CD8-positive, alpha-beta memory T cell (primary cell): ENCODE results near the gene EHMT1. TPM values are rescaled to one million over a fixed set of nuclear protein-coding genes. Genes with fewer than 3 reads are reported as not detected.

Experiments
- CTCF ChIA-PET: fragments of 350-600 bp; sonication (Branson Sonifier 250); formaldehyde crosslinking; loops from one replicate; lab custom pipeline; 2021; ENCODE audit warnings: antibody characterized with exemption; lab: Charles Lee
- POLR2A ChIA-PET: fragments of 350-600 bp; sonication (Branson Sonifier 250); formaldehyde crosslinking; loops from one replicate; lab custom pipeline; 2021; ENCODE audit warnings: antibody characterized with exemption; lab: Charles Lee
- DNase-seq, 5 donors: peaks; one replicate each; pipeline versions ENCODE4 v3.0.0 to v3.0.0-alpha.2; 2020 to 2022; ENCODE audit warnings: mixed read lengths in 1 of 5
- H3K27ac ChIP-seq: one replicate; pipeline ENCODE4 v1.7.0; 2013; ENCODE audit warnings: low read depth, mild to moderate bottlenecking, low read length, moderate library complexity
- H3K27me3 ChIP-seq: 2 replicates; pipeline ENCODE4 v1.7.0; 2013; ENCODE audit warnings: low read length, mild to moderate bottlenecking; ENCODE audit not compliant: insufficient read depth, poor library complexity, severe bottlenecking
- H3K36me3 ChIP-seq: 2 replicates; pipeline ENCODE4 v1.7.0; 2013; ENCODE audit warnings: mild to moderate bottlenecking, low read length, moderate library complexity; ENCODE audit not compliant: insufficient read depth
- H3K4me1 ChIP-seq: 2 replicates; pipeline ENCODE4 v1.7.0; 2013; ENCODE audit warnings: mild to moderate bottlenecking, low read length, moderate library complexity; ENCODE audit not compliant: insufficient read depth
- H3K4me3 ChIP-seq: 2 replicates; pipeline ENCODE4 v1.7.0; 2013; ENCODE audit warnings: mild to moderate bottlenecking, low read length
- H3K9me3 ChIP-seq: 2 replicates; pipeline ENCODE4 v1.7.0; 2013; ENCODE audit warnings: mild to moderate bottlenecking, low read length
- H3K27ac Mint-ChIP-seq, 8 donors: one replicate each; pipeline ENCODE4 v1.8.0; 2020 to 2021; ENCODE audit warnings: mixed read lengths in 8 of 8, mild to moderate bottlenecking in 6 of 8, inconsistent platforms in 3 of 8, moderate library complexity in 3 of 8
- H3K27me3 Mint-ChIP-seq, 2 donors: one replicate each; pipeline ENCODE4 v1.8.0; 2020 to 2021; ENCODE audit warnings: mixed read lengths in 2 of 2, mild to moderate bottlenecking in 1 of 2, moderate library complexity in 1 of 2
- H3K36me3 Mint-ChIP-seq, 3 donors: one replicate each; pipeline ENCODE4 v1.8.0; 2020 to 2021; ENCODE audit warnings: mixed read lengths in 3 of 3, inconsistent platforms in 1 of 3, mild to moderate bottlenecking in 1 of 3
- H3K4me1 Mint-ChIP-seq, 3 donors: one replicate each; pipeline ENCODE4 v1.8.0; 2020 to 2021; ENCODE audit warnings: mixed read lengths in 3 of 3, inconsistent platforms in 1 of 3, mild to moderate bottlenecking in 1 of 3
- H3K4me3 Mint-ChIP-seq, 7 donors: one replicate each; pipeline ENCODE4 v1.8.0; 2020 to 2021; ENCODE audit warnings: mixed read lengths in 7 of 7, mild to moderate bottlenecking in 6 of 7, moderate library complexity in 4 of 7, inconsistent platforms in 2 of 7
- H3K9me3 Mint-ChIP-seq, 5 donors: one replicate each; pipeline ENCODE4 v1.8.0; 2020 to 2022; ENCODE audit warnings: mixed read lengths in 5 of 5, mild to moderate bottlenecking in 3 of 5, moderate library complexity in 2 of 5, inconsistent platforms in 1 of 5
- polyA plus RNA-seq: library from polyadenylated mRNA; unstranded; fragments of 300-500 nt; fragmentation: Illumina TruSeq; gene quantifications from one replicate; pipeline ENCODE4 v1.2.3, GENCODE V29; 2021
- total RNA-seq, 2 experiments: library from RNA; stranded (reverse); gene quantifications; one replicate each; pipeline ENCODE4 v1.2.3, GENCODE V29; 2021

The EHMT1 gene
- total and polyA plus RNA-seq, 3 experiments from 2014 or later = 37.0 to 74.6 (median 68.9) TPM

GRCh38 chr9:137697193-137697592 is 78.4 kb downstream of the EHMT1 start:
- peaks cover 46 to 69% (median 68%) of the 10 kb centered on the region in 3 donors for H3K4me1 Mint-ChIP-seq
- Histone ChIP-seq H3K27me3 (no peaks in the 10 kb centered on the region), H3K4me1 (peaks cover 10% of the 10 kb centered on the region), H3K36me3 (no peaks in the 10 kb centered on the region), H3K9me3 (no peaks in the 10 kb centered on the region), H3K27ac (no peak overlapping the region), H3K4me3 (no peak overlapping the region)
- H3K36me3 Mint-ChIP-seq = peaks cover 6 to 16% (median 8%) of the 10 kb centered on the region in 3 donors
- no peaks in the 10 kb centered on the region for H3K27me3 Mint-ChIP-seq
- POLR2A ChIA-PET = no interaction called here
- no peak overlapping the region for H3K4me3 Mint-ChIP-seq
- CTCF ChIA-PET = no interaction called here
- peak overlapping the region in 1 of 8 donors; percentile 22 for H3K27ac Mint-ChIP-seq
- H3K9me3 Mint-ChIP-seq = peaks cover 0 to 5% (median 3%) of the 10 kb centered on the region in 5 donors
- no peak for DNase-seq

DNA sequence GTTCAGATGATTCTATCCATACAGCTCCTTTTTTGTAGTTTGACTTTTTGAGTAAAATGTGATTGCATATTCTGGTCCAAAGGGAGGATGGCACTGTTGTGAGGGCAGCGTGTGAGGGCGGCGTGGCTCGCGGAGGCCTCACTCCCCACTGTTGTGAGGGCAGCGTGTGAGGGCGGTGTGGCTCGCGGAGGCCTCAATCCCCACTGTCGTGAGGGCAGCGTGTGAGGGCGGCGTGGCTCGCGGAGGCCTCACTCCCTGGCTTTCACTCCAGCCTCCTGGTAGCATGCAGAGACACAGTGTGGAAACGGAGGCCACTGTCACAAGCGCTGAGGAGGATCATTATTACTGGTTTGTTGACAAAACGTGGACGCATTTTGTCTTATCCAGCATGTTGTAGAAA is 79.0 kb downstream of the EHMT1 start:
- no peak overlapping the region for H3K27ac Mint-ChIP-seq
- DNase-seq = no peak
- H3K27me3 ChIP-seq = no peaks in the 10 kb centered on the region
- H3K27me3 Mint-ChIP-seq = no peaks in the 10 kb centered on the region
- H3K36me3 ChIP-seq = no peaks in the 10 kb centered on the region
- ChIA-PET CTCF (no interaction called here), POLR2A (no interaction called here)
- no peak overlapping the region for H3K27ac ChIP-seq
- H3K9me3 ChIP-seq = no peaks in the 10 kb centered on the region
- peaks cover 6 to 14% (median 8%) of the 10 kb centered on the region in 3 donors for H3K36me3 Mint-ChIP-seq
- peaks cover 10% of the 10 kb centered on the region for H3K4me1 ChIP-seq
- peaks cover 41 to 65% (median 62%) of the 10 kb centered on the region in 3 donors for H3K4me1 Mint-ChIP-seq
- H3K4me3 Mint-ChIP-seq = no peak overlapping the region
- H3K4me3 ChIP-seq = no peak overlapping the region
- peaks cover 0 to 7% (median 3%) of the 10 kb centered on the region in 5 donors for H3K9me3 Mint-ChIP-seq

DNA sequence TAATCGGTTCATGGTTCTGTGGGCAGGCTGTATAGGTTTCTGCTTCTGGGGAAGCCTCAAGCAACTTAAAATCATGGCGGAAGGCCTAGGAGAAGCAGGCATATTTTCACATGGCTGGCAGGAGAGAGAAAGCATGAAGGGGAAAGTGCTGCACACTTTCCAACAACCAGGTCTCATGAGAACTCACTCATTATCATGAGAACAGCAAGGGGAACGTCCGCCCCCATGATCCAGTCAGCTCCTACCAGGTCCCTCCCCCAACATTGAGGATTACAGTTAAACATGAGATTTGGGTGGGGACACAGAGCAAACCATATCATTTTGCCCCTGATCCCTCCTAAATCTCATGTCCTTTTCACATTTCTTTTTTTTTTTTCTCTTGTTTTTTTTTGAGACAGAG is 82.1 kb downstream of the EHMT1 start:
- Histone ChIP-seq H3K4me3 (no peak overlapping the region), H3K9me3 (no peaks in the 10 kb centered on the region), H3K4me1 (peaks cover 17% of the 10 kb centered on the region), H3K27me3 (no peaks in the 10 kb centered on the region), H3K27ac (no peak overlapping the region), H3K36me3 (no peaks in the 10 kb centered on the region)
- H3K9me3 Mint-ChIP-seq = peaks cover 7 to 26% (median 13%) of the 10 kb centered on the region in 5 donors
- ChIA-PET CTCF (no interaction called here), POLR2A (no interaction called here)
- H3K36me3 Mint-ChIP-seq = peaks cover 10 to 20% (median 16%) of the 10 kb centered on the region in 3 donors
- peak overlapping the region in 5 of 8 donors; percentile 4 to 94 (median 47) for H3K27ac Mint-ChIP-seq
- no peaks in the 10 kb centered on the region for H3K27me3 Mint-ChIP-seq
- H3K4me3 Mint-ChIP-seq = peak overlapping the region in 1 of 7 donors; percentile 22
- H3K4me1 Mint-ChIP-seq = peaks cover 42 to 67% (median 64%) of the 10 kb centered on the region in 3 donors
- no peak for DNase-seq

DNA sequence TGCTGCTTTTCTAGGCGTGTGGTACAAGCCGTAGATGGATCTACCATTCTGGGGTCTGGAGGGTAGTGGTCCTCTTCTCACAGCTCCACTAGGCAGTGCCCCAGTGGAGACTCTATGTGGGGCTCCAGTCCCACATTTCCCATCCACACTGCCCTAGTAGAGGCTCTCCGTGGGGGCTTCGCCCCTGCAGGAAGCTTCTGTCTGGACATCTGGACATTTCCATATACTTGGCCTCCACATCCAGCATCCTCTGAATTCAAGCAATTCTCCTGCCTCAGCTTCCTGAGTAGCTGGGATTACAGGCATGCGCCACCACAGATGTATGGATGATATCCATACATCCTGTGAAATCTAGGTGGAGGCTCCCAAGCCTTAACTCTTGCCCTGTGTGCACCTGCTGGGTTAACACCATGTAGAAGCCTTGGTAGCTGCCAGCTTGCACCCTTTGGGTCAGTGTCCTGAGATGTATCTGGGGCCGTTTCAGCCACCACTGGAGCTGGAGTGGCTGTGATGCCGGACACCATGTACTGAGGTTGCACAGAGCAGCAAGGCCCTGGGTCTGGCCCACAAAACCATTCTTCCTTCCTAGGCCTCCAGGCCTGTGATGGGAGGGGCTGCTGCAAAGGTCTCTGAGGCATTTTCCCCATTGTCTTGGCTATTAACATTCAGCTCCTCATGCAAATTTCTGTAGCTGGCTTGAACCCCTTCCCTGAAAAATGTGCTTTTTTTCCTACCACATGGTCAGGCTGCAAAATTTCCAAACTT is 84.0 kb downstream of the EHMT1 start:
- CTCF ChIA-PET = interaction anchor here (1.6 kb wide), 1 partner anchor 12 kb away, joined by 3 read pairs; no protein-coding TSS in a partner anchor

GRCh38 chr9:137703842-137704508 is 85.2 kb downstream of the EHMT1 start:
- H3K4me3 ChIP-seq = no peak overlapping the region
- CTCF ChIA-PET = no interaction called here
- no peaks in the 10 kb centered on the region for H3K27me3 Mint-ChIP-seq
- H3K36me3 Mint-ChIP-seq = peaks cover 10 to 20% (median 12%) of the 10 kb centered on the region in 3 donors
- H3K9me3 ChIP-seq = no peaks in the 10 kb centered on the region
- H3K36me3 ChIP-seq = no peaks in the 10 kb centered on the region
- peak overlapping the region in 1 of 7 donors; percentile 65 for H3K4me3 Mint-ChIP-seq
- peaks cover 23% of the 10 kb centered on the region for H3K4me1 ChIP-seq
- H3K27me3 ChIP-seq = no peaks in the 10 kb centered on the region
- H3K9me3 Mint-ChIP-seq = peaks cover 7 to 26% (median 13%) of the 10 kb centered on the region in 5 donors
- POLR2A ChIA-PET = no interaction called here
- peak overlapping the region in 2 of 8 donors; percentile 72 to 81 for H3K27ac Mint-ChIP-seq
- H3K27ac ChIP-seq = no peak overlapping the region
- no peak for DNase-seq
- H3K4me1 Mint-ChIP-seq = peaks cover 45 to 67% (median 65%) of the 10 kb centered on the region in 3 donors

More for the DNA sequence above, 84.0 kb downstream of the EHMT1 start:
- H3K9me3 ChIP-seq = no peaks in the 10 kb centered on the region
- Mint-ChIP-seq H3K36me3 (peaks cover 10 to 20% (median 12%) of the 10 kb centered on the region in 3 donors), H3K27me3 (no peaks in the 10 kb centered on the region), H3K9me3 (peaks cover 7 to 26% (median 13%) of the 10 kb centered on the region in 5 donors), H3K4me1 (peaks cover 38 to 63% (median 63%) of the 10 kb centered on the region in 3 donors), H3K4me3 (no peak overlapping the region), H3K27ac (no peak overlapping the region)
- no peak overlapping the region for H3K27ac ChIP-seq
- peaks cover 23% of the 10 kb centered on the region for H3K4me1 ChIP-seq
- H3K36me3 ChIP-seq = no peaks in the 10 kb centered on the region
- POLR2A ChIA-PET = no interaction called here
- no peaks in the 10 kb centered on the region for H3K27me3 ChIP-seq
- DNase-seq = no peak
- no peak overlapping the region for H3K4me3 ChIP-seq

DNA sequence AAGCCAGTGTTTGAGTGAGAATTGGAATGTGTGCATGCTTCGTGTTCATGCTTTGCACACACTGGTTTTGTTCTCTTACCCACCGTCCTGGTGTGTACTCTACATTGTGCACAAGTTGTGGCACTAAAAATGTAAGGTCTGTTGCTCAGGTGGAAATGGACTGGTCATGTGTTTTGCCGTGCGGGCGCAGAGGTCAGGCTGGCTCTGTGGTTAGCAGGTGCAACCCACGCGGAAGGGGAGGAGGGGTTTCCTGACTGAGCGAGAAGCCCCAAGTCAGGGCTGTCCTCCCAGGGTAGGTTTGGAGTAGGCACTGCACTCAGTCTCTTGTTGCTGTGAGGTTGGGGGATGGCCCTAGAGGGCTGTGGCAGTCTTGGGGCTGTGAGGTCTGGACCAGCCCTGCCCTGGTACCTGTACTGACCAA is 86.6 kb downstream of the EHMT1 start:
- Histone ChIP-seq H3K9me3 (no peaks in the 10 kb centered on the region), H3K4me3 (peak overlapping the region; percentile 23), H3K36me3 (no peaks in the 10 kb centered on the region), H3K27ac (no peak overlapping the region), H3K4me1 (peaks cover 23% of the 10 kb centered on the region), H3K27me3 (no peaks in the 10 kb centered on the region)
- Mint-ChIP-seq H3K4me3 (peak overlapping the region in 6 of 7 donors; percentile 14 to 82 (median 76)), H3K27me3 (no peaks in the 10 kb centered on the region), H3K4me1 (peaks cover 46 to 62% (median 57%) of the 10 kb centered on the region in 3 donors), H3K9me3 (peaks cover 7 to 26% (median 13%) of the 10 kb centered on the region in 5 donors), H3K27ac (peak overlapping the region in 7 of 8 donors; percentile 4 to 78 (median 61)), H3K36me3 (peaks cover 10 to 18% (median 18%) of the 10 kb centered on the region in 3 donors)
- CTCF ChIA-PET = no interaction called here
- POLR2A ChIA-PET = no interaction called here
- peak in 3 of 5 donors; percentile 11 to 56 (median 17) for DNase-seq

DNA sequence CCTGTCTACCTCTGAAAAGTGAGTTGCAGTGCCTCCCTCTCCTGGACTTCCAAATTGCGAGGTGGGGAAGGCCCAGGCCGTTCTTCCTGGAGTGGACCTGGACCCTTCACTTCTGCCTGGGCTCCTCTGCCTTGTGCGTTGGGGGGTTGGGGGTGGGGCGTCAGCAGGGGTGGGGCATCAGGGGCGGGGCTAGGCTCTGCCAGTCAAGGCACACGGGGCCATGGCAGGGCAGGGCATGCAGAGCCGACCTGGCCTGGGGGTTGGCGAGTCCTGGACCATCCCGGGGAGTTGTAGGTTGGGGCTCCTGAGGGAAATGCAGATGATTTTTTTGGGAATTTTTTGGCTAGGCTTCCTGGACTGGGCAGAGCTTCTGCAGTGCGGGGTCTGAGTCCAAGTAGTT is 87.1 kb downstream of the EHMT1 start:
- H3K27me3 Mint-ChIP-seq = no peaks in the 10 kb centered on the region
- H3K27me3 ChIP-seq = no peaks in the 10 kb centered on the region
- H3K27ac ChIP-seq = no peak overlapping the region
- H3K4me1 Mint-ChIP-seq = peaks cover 42 to 58% (median 54%) of the 10 kb centered on the region in 3 donors
- peaks cover 7 to 24% (median 10%) of the 10 kb centered on the region in 5 donors for H3K9me3 Mint-ChIP-seq
- ChIA-PET POLR2A (no interaction called here), CTCF (no interaction called here)
- H3K4me1 ChIP-seq = peaks cover 23% of the 10 kb centered on the region
- H3K9me3 ChIP-seq = no peaks in the 10 kb centered on the region
- no peaks in the 10 kb centered on the region for H3K36me3 ChIP-seq
- peak overlapping the region in 6 of 7 donors; percentile 66 to 85 (median 76) for H3K4me3 Mint-ChIP-seq
- H3K4me3 ChIP-seq = peak overlapping the region; percentile 23
- no peak for DNase-seq
- H3K27ac Mint-ChIP-seq = peak overlapping the region in 3 of 8 donors; percentile 4 to 74 (median 54)
- H3K36me3 Mint-ChIP-seq = peaks cover 7 to 17% (median 15%) of the 10 kb centered on the region in 3 donors
